Muscle of leg (tissue), 11 donors: Measurements from ENCODE around the gene ATP7B. TPM values are rescaled to one million over a fixed set of nuclear protein-coding genes. Genes with fewer than 3 reads are reported as not detected.

ENCODE experiments used
- DNase-seq: peaks from one replicate; pipeline ENCODE4 v3.0.0; 2013
- H3K27ac ChIP-seq: one replicate; pipeline ENCODE4 v1.5.1; 2013; ENCODE audit warnings: mild to moderate bottlenecking, low read length, control low read depth
- H3K27me3 ChIP-seq: one replicate; pipeline ENCODE4 v1.6.1; 2013; ENCODE audit warnings: low read length; ENCODE audit not compliant: control insufficient read depth, insufficient read depth
- H3K36me3 ChIP-seq: one replicate; pipeline ENCODE4 v1.6.1; 2013; ENCODE audit warnings: low read length; ENCODE audit not compliant: control insufficient read depth, insufficient read depth
- H3K4me1 ChIP-seq: one replicate; pipeline ENCODE4 v1.6.1; 2013; ENCODE audit warnings: low read length; ENCODE audit not compliant: control insufficient read depth, insufficient read depth
- H3K4me3 ChIP-seq: one replicate; pipeline ENCODE4 v1.5.1; 2013; ENCODE audit warnings: low read length, control low read depth
- H3K9me3 ChIP-seq: replicated peaks from 2 replicates; pipeline ENCODE4 v1.6.1; 2013; ENCODE audit warnings: low read depth, low read length; ENCODE audit not compliant: control insufficient read depth
- WGBS: methylation state at CpG from one replicate; pipeline ENCODE4 v1.1.5; 2013; ENCODE audit warnings: missing lambda C conversion rate; ENCODE audit not compliant: insufficient coverage; 5-methylcytosine and 5-hydroxymethylcytosine counted together
- polyA plus RNA-seq, 8 donors: library from polyadenylated mRNA; unstranded; fragments of 120-200 nt; gene quantifications; one replicate each; pipeline versions ENCODE4 v1.2.1 to v1.2.3, GENCODE V29; 2013; ENCODE audit warnings: inconsistent platforms in 1 of 8, low replicate concordance in 1 of 8; ENCODE audit not compliant: insufficient read length in 8 of 8, insufficient read depth in 1 of 8
- total RNA-seq: library from RNA; stranded (reverse); fragments of 120-200 nt; gene quantifications from one replicate; pipeline ENCODE4 v1.2.4, GENCODE V29; 2013

The ATP7B gene
- total and polyA plus RNA-seq, 9 donors, result 5.1 to 8.6 (median 7.0) TPM

GRCh38 chr13:51955281-51955771 lies 55.9 kb downstream of the ATP7B start:
- peaks cover 2% of the 10 kb centered on the region for H3K36me3 ChIP-seq
- H3K9me3 ChIP-seq, result no peaks in the 10 kb centered on the region
- H3K27ac ChIP-seq, result peak overlapping the region; percentile 74
- 74% methylated on average over 11 of the region's 15 CpGs for WGBS
- H3K4me3 ChIP-seq, result no peak overlapping the region
- peaks cover 34% of the 10 kb centered on the region for H3K4me1 ChIP-seq
- H3K27me3 ChIP-seq, result no peaks in the 10 kb centered on the region
- DNase-seq, result peak; percentile 84

GRCh38 chr13:51953347-51954195 lies 57.7 kb downstream of the ATP7B start:
- WGBS, result 100% methylated on average over 1 of the region's 3 CpGs
- DNase-seq, result no peak
- Histone ChIP-seq H3K4me1 (peaks cover 38% of the 10 kb centered on the region), H3K9me3 (no peaks in the 10 kb centered on the region), H3K27me3 (no peaks in the 10 kb centered on the region), H3K27ac (no peak overlapping the region), H3K4me3 (no peak overlapping the region), H3K36me3 (peaks cover 2% of the 10 kb centered on the region)

- Histone ChIP-seq H3K27ac (no peak overlapping the region), H3K27me3 (no peaks in the 10 kb centered on the region), H3K4me1 (peaks cover 24% of the 10 kb centered on the region), H3K4me3 (no peak overlapping the region), H3K36me3 (peaks cover 10% of the 10 kb centered on the region), H3K9me3 (no peaks in the 10 kb centered on the region)
- DNase-seq, result no peak
- 84% methylated on average over 5 of the region's 5 CpGs for WGBS
Observed at GRCh38 chr13:51950722-51951121, 60.5 kb downstream of the ATP7B start.

- 93% methylated on average over 14 of the region's 15 CpGs for WGBS
- DNase-seq, result no peak
- Histone ChIP-seq H3K27me3 (no peaks in the 10 kb centered on the region), H3K4me1 (peaks cover 7% of the 10 kb centered on the region), H3K36me3 (peaks cover 35% of the 10 kb centered on the region), H3K9me3 (no peaks in the 10 kb centered on the region), H3K27ac (no peak overlapping the region), H3K4me3 (no peak overlapping the region)
Observed at GRCh38 chr13:51946163-51946669, 65.0 kb downstream of the ATP7B start.

GRCh38 chr13:51945149-51945548 lies 66.1 kb downstream of the ATP7B start:
- Histone ChIP-seq H3K4me3 (no peak overlapping the region), H3K27ac (no peak overlapping the region), H3K36me3 (peaks cover 33% of the 10 kb centered on the region), H3K9me3 (no peaks in the 10 kb centered on the region), H3K4me1 (peaks cover 4% of the 10 kb centered on the region), H3K27me3 (no peaks in the 10 kb centered on the region)
- 82% methylated on average over 12 of the region's 12 CpGs for WGBS
- no peak for DNase-seq

GRCh38 chr13:51944428-51944827 lies 66.8 kb downstream of the ATP7B start:
- Histone ChIP-seq H3K4me3 (no peak overlapping the region), H3K9me3 (no peaks in the 10 kb centered on the region), H3K4me1 (no peaks in the 10 kb centered on the region), H3K27ac (no peak overlapping the region), H3K27me3 (no peaks in the 10 kb centered on the region), H3K36me3 (peaks cover 33% of the 10 kb centered on the region)
- DNase-seq, result no peak
- WGBS, result 85% methylated on average over 4 of the region's 4 CpGs

GRCh38 chr13:51943721-51944120 lies 67.5 kb downstream of the ATP7B start:
- Histone ChIP-seq H3K36me3 (peaks cover 33% of the 10 kb centered on the region), H3K9me3 (no peaks in the 10 kb centered on the region), H3K27me3 (no peaks in the 10 kb centered on the region), H3K4me1 (no peaks in the 10 kb centered on the region), H3K27ac (no peak overlapping the region), H3K4me3 (no peak overlapping the region)
- 81% methylated on average over 6 of the region's 8 CpGs for WGBS
- DNase-seq, result no peak

- peaks cover 42% of the 10 kb centered on the region for H3K36me3 ChIP-seq
Observed at GRCh38 chr13:51942189-51942588, 69.1 kb downstream of the ATP7B start.

GRCh38 chr13:51938454-51938853 lies 72.8 kb downstream of the ATP7B start:
- 39% methylated on average over 2 of the region's 3 CpGs for WGBS
- H3K27ac ChIP-seq, result no peak overlapping the region
- H3K4me1 ChIP-seq, result no peaks in the 10 kb centered on the region
- H3K9me3 ChIP-seq, result no peaks in the 10 kb centered on the region
- no peaks in the 10 kb centered on the region for H3K27me3 ChIP-seq
- H3K4me3 ChIP-seq, result no peak overlapping the region
- peaks cover 36% of the 10 kb centered on the region for H3K36me3 ChIP-seq
- DNase-seq, result no peak

More at GRCh38 chr13:51942189-51942588, 69.1 kb downstream of the ATP7B start:
- no peak for DNase-seq
- WGBS, result 78% methylated on average over 9 of the region's 9 CpGs
- H3K27me3 ChIP-seq, result no peaks in the 10 kb centered on the region
- H3K4me1 ChIP-seq, result no peaks in the 10 kb centered on the region
- H3K4me3 ChIP-seq, result no peak overlapping the region
- no peaks in the 10 kb centered on the region for H3K9me3 ChIP-seq
- no peak overlapping the region for H3K27ac ChIP-seq
